EL (cell line): Measurements from ENCODE around the gene LUC7L.
"Not testable (repeated sequence)": the region's sequence is repeated elsewhere in the genome, so short reads cannot be mapped to it uniquely, and the experiment has no call there.

Source experiments
- DNase-seq: peaks from one replicate; pipeline ENCODE4 v3.0.0-alpha.2; 2016

The LUC7L gene

GRCh38 chr16:228151-228851, 948 bp downstream of the LUC7L start:
- DNase-seq = peak; percentile 13

DNA sequence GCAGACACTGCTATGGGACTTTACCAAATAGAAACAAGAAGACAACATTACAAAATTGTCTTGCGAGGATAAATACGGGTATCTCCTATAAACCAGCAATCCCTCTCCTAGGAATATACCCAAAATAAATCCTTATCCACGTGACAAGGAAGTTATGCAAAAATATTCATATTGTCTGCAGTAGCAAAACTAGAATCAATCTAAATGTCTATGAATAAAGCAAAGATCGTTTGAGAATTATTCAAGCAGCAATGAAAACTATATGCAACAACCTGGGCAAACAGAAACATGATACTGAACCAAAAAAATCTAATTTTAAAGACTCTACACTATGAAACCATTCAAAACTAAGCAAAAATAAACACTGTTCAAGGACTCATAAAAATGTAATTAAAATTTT, 9.2 kb downstream of the LUC7L start:
- DNase-seq = no peak

GRCh38 chr16:212999-213398, 16.2 kb downstream of the LUC7L start:
- DNase-seq = no peak

GRCh38 chr16:211631-212180, 17.5 kb downstream of the LUC7L start:
- DNase-seq = not testable (repeated sequence)

- not testable (repeated sequence) for DNase-seq
Measured at GRCh38 chr16:209359-209758, 19.9 kb downstream of the LUC7L start.

DNA sequence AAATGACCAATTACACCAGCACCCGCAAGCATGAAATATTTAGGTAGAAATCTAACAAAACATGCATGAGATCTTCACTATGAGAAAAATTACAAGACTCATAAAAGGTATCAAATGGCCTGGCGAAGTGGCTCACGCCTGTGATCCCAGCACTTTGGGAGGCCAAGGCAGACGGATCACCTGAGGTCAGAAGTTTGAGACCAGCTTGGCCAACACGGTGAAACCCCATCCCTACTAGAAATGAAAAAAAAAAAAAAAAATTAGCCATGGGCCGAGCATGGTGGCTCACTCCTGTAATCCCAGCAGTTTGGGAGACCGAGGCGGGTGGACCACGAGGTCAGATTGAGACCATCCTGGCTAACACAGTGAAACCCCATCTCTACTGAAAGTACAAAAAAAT, 25.2 kb downstream of the LUC7L start:
- DNase-seq = not testable (repeated sequence)

- no peak for DNase-seq
Measured at GRCh38 chr16:203246-203645, 26.0 kb downstream of the LUC7L start.

GRCh38 chr16:200388-200787, 28.9 kb downstream of the LUC7L start:
- DNase-seq = peak; percentile 80

- no peak for DNase-seq
Measured at GRCh38 chr16:194516-194915, 34.7 kb downstream of the LUC7L start.

DNA sequence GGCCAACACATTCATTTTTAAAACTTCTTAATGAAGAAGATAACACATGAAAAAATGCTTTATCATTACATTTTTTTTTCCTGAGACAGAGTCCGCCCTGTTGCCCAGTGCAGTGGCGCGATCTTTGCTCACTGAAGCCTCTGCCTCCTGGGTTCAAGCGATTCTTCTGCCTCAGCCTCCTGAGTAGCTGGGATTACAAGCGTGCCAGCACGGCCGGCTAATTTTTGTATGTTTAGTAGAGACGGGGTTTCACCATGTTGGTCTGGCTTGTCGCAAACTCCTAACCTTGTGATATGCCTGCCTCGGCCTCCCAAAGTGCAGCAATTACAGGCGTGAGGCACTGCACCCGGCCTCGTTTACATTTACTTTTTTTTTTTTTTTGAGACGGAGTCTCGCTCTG, 35.8 kb downstream of the LUC7L start:
- DNase-seq = no peak

GRCh38 chr16:192686-193085, 36.6 kb downstream of the LUC7L start:
- DNase-seq = no peak

DNA sequence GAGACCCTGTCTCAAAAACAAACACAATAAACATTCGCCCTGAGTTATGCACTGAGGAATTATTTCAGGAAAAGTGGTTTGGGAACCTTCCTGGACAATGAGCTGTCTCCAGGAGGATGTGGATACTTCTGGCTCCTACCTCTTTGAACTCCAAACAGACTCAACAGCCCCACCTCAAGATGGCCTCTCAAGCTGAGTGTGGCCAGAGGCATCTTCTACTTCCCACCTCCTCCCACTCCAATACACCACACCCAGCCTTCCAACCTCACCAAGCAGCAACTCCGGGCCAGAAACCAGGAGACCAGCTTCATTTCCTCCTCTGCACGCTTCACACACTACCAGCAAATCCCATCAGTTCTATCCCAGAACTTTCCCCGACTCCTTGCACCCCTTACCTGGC, 37.4 kb downstream of the LUC7L start:
- DNase-seq = no peak

GRCh38 chr16:189604-190186, 39.6 kb downstream of the LUC7L start:
- DNase-seq = no peak

- DNase-seq = no peak
Measured at GRCh38 chr16:188674-189073, 40.6 kb downstream of the LUC7L start.

GRCh38 chr16:187330-187729, 41.9 kb downstream of the LUC7L start:
- no peak for DNase-seq

GRCh38 chr16:185691-186090, 43.6 kb downstream of the LUC7L start:
- DNase-seq = no peak

DNA sequence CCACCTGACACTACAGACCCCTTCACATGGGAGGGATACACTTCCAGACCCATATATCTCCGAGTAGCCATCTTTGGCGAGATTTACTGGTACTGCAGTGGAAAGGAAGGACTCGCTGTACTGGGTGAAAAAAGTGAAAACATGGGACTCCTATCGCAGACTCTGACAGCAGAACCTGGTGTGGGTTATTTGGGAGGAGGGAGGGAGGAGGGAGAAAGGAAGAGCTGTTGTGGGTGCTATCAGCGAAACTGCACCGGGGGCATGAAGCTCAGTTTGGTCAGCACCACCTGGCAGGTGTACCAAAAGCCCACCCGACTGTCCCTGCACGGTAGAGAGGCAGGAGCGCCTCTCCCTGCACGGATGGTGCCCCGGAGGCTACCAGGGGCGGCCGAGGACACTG, 44.0 kb downstream of the LUC7L start:
- no peak for DNase-seq

- DNase-seq = no peak
Measured at GRCh38 chr16:183005-183404, 46.2 kb downstream of the LUC7L start.

GRCh38 chr16:181565-182021, 47.7 kb downstream of the LUC7L start:
- DNase-seq = no peak

GRCh38 chr16:180681-181564, 48.3 kb downstream of the LUC7L start:
- peak; percentile 61 for DNase-seq

GRCh38 chr16:180101-180675, 49.1 kb downstream of the LUC7L start, which contains the start of gene HBQ1:
HBQ1 (plus strand) TSS chr16:180459; CDS start chr16:180487, 28 bp downstream.
- DNase-seq = peak; percentile 28

DNA sequence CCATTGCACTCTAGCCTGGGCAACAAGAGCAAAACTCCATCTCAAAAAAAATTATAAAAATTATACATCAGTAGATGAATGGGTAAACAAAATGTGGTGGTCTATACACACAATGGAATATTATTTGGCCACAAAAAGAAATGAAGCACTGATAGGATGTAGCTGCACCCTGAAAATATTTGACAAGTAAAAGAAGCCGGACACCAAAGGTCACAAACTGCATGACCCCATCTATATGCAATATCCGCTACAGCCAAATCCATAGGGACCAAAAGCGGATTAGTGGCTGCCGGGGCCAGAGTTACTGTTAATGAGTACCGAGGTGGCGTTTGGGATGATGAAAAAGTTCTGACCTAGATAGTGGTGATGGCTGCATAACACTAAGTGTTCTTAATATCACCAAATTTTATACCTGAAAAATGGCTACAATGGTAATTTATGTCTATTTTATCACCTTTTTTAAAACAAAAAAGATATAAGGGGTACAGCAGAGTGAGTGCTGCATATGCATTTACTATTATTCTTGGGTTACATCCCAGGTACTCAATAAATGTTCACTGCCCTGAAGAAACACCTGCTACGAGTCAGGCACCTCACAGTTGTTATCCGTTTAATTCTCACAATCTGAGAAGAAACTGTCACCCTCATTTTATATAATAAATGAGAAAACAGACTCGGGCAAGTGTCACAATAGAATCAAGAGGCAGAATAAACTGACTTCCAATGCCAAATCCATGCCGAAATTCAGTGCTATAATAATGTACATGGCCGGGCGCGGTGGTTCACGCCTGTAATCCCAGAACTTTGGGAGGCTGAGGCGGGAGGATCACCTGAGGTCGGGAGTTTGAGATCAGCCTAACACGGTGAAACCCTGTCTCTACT, 49.8 kb downstream of the LUC7L start:
- DNase-seq = no peak
